HL-60 (cell line): ENCODE measurements around the gene PPM1H.
A peak's percentile ranks its signal among the peaks of the same experiment; 100 is the strongest.

Source experiments
- DNase-seq, 2 experiments: peaks; one replicate each; pipeline ENCODE4 v3.0.0-alpha.2; 2010 to 2020; ENCODE audit warnings: low read depth in 1 of 2, low spot score in 1 of 2
- H3K27ac ChIP-seq: fragments of 250-450 bp; sonication (Bioruptor Pico); replicated peaks from 2 replicates; pipeline ENCODE4 v1.5.1; 2020; ENCODE audit warnings: mild to moderate bottlenecking, moderate library complexity
- H3K27me3 ChIP-seq: fragments of 250-450 bp; sonication (Bioruptor Pico); 2 replicates; pipeline ENCODE4 v1.5.1; 2021; ENCODE audit warnings: mild to moderate bottlenecking, moderate library complexity; ENCODE audit not compliant: insufficient read depth, poor library complexity, severe bottlenecking
- H3K4me3 ChIP-seq: replicated peaks from 2 replicates; pipeline ENCODE4 v1.5.1; 2011; ENCODE audit warnings: mild to moderate bottlenecking, control low read depth, low read length; ENCODE audit not compliant: insufficient read depth
- CTCF ChIP-seq: IDR thresholded peaks from one replicate; pipeline ENCODE4 v1.5.1; 2011; ENCODE audit warnings: low read length, control low read depth, inconsistent platforms; ENCODE audit not compliant: insufficient read depth
- GABPA ChIP-seq: IDR thresholded peaks from 2 replicates; pipeline ENCODE4 v1.6.1; 2012; ENCODE audit warnings: low read depth
- POLR2AphosphoS5 ChIP-seq: IDR thresholded peaks from 2 replicates; pipeline ENCODE4 v1.6.1; 2012; ENCODE audit warnings: low read depth
- SPI1 ChIP-seq: IDR thresholded peaks from 2 replicates; pipeline ENCODE4 v1.6.1; 2012; ENCODE audit warnings: low read depth, mild to moderate bottlenecking, borderline replicate concordance
- TF ChIP-seq, protein P1 (sequence below): IDR thresholded peaks from 2 replicates; pipeline ENCODE4 v1.6.1; 2012; ENCODE audit warnings: low read depth; ENCODE audit not compliant: insufficient replicate concordance

Gene PPM1H

DNA sequence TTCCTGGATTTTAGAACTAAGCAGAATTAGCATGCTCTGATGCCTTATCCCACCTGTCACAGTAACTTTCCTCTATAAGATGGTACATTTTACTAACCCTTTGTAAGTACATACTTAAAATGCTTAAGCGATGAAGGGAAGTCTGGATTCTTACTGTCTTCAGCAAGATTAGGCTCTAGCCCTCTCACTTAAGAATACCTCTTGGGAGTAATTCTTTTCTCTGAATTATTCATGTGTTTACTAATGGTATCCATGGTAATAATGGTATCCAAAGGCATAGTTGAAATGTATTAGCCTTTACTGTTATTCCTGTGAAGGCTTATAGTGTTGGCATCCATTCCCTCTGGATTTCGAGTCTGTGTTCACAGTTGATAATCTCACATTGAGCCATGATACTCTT, 291.5 kb downstream of the PPM1H start:
- H3K27ac ChIP-seq, result no peak overlapping the region
- TF ChIP-seq SPI1, result no peak
- TF ChIP-seq, protein P1, sequence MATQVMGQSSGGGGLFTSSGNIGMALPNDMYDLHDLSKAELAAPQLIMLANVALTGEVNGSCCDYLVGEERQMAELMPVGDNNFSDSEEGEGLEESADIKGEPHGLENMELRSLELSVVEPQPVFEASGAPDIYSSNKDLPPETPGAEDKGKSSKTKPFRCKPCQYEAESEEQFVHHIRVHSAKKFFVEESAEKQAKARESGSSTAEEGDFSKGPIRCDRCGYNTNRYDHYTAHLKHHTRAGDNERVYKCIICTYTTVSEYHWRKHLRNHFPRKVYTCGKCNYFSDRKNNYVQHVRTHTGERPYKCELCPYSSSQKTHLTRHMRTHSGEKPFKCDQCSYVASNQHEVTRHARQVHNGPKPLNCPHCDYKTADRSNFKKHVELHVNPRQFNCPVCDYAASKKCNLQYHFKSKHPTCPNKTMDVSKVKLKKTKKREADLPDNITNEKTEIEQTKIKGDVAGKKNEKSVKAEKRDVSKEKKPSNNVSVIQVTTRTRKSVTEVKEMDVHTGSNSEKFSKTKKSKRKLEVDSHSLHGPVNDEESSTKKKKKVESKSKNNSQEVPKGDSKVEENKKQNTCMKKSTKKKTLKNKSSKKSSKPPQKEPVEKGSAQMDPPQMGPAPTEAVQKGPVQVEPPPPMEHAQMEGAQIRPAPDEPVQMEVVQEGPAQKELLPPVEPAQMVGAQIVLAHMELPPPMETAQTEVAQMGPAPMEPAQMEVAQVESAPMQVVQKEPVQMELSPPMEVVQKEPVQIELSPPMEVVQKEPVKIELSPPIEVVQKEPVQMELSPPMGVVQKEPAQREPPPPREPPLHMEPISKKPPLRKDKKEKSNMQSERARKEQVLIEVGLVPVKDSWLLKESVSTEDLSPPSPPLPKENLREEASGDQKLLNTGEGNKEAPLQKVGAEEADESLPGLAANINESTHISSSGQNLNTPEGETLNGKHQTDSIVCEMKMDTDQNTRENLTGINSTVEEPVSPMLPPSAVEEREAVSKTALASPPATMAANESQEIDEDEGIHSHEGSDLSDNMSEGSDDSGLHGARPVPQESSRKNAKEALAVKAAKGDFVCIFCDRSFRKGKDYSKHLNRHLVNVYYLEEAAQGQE, result no peak
- TF ChIP-seq POLR2AphosphoS5, result no peak
- no peak for TF ChIP-seq GABPA
- TF ChIP-seq CTCF, result no peak
- no peak for DNase-seq
- no peaks in the 10 kb centered on the region for H3K27me3 ChIP-seq
- no peak overlapping the region for H3K4me3 ChIP-seq

DNA sequence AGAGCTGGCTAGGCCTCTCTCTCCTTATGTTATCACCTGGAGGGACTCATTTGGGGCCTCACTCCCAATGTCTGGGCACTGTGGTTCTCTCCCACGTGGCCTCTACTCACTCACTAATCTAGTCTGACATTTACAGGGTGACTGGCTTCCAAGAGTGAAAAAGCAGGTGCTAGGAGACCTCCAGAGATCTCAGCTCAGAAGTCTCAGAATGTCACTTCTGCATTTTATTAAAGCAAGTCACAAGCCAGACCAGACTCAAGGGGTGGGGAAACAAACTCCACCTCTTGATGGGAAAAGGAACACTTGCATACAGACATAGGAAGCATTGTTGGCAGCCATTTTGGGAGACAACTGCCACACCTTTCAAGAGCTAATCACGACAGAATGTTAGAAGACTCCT, 292.5 kb downstream of the PPM1H start:
- Histone ChIP-seq H3K4me3 (no peak overlapping the region), H3K27ac (no peak overlapping the region), H3K27me3 (no peaks in the 10 kb centered on the region)
- DNase-seq, result peak in 1 of 2 experiments; percentile 46
- no peak for TF ChIP-seq CTCF
- TF ChIP-seq SPI1, result peak; percentile 81

DNA sequence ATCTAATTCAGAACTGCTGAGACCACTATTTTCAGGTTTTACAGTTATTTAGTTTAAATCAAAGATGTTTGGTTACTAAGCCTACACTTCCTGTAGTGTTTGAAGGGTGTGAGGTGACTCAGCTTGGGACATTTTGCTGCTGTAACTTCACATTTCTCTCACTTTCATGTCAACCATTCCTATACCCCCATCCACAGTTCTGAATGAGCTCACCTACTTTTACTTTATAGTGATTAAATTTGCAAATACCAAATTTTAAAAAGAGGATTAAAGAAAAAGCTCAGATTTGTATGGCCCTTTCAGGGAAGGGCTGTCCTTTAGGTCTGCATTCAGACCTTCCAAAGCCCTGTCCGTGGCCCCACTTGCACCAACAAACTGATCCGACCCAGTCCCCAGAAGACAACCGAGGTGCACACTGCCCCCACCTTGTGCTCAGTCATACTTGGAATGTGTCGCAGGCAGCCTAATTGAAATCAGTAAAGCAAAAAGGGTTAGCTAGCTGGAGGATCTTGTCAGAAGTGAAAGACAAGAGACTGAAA, 294.0 kb downstream of the PPM1H start:
- no peak for DNase-seq
- TF ChIP-seq, protein P1, result no peak
- TF ChIP-seq POLR2AphosphoS5 (no peak), SPI1 (no peak), GABPA (no peak), CTCF (no peak)
- Histone ChIP-seq H3K27me3 (no peaks in the 10 kb centered on the region), H3K4me3 (no peak overlapping the region), H3K27ac (no peak overlapping the region)

- Histone ChIP-seq H3K27me3 (peaks cover 2% of the 10 kb centered on the region), H3K27ac (no peak overlapping the region), H3K4me3 (no peak overlapping the region)
- TF ChIP-seq POLR2AphosphoS5 (no peak), GABPA (no peak), SPI1 (no peak), CTCF (no peak)
- TF ChIP-seq, protein P1, result no peak
- no peak for DNase-seq
These were observed 297.3 kb downstream of the PPM1H start for GRCh38 chr12:62637679-62638078.
